Left hindlimb (tissue), 1 donor: ENCODE results near the gene DEFB110.

Experiments
- DNase-seq: peaks from one replicate; pipeline ENCODE4 v3.0.0-alpha.2; 2018

Gene DEFB110

DNA sequence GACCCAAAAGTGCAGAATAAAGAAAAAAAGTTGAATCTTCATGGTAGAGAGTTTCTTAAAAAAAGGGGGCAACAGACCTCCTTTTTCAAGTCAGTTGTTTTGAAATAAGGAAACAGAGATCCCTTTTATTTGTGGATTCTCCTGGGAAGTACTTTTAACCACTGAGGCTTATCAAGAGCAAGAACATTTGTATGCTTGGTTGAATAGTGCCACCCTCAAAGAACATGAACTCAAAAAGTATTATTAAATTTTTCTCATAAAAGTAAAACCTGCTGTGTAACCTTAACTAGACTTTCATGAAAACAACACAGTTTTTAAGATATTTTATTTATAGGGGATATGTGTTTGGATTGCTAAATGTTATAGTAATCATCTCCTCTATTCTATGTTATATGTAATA lies at the start of gene DEFB110:
Gene DEFB110 (minus strand): TSS at position 101 of the 400 bp plus-strand sequence. CDS start 59 bp downstream, at position 42.
- DNase-seq = no peak

DNA sequence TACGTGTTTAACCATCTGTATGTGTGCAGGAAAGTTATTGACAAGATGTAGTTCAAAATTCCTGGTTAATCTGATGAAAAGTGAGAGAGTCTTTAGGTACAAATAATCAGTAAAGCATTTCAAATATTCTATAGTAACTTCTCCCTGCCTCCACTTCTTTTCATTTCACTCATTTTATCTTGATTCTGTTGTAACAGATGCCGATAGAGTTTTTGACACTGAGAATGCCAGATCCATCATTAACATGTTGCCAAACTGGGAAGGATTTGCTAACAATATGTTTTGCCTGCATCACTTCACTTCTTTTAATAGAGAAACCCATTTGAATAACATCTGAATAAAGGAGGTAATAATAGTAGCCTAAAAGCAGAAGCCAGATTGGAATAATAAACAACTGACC lies 48.3 kb upstream of the DEFB110 start:
- DNase-seq = no peak

DNA sequence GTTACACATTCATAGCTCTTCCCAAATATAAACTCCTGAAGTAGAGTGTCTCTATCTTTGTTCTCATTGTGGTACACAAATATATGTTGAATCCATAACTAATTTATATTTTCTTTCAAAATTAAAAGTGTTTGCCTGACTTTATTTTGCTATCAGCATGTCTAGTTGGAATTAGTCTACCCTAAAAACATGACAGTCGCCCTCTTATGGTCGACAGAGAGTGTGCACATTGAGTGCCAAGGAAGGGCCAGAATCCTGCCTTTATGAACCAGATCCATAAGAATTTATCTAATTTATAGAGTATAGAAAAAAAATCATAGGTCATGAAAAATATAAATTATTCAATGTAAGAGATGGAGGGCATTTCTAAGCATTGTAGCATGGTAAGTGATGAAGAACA lies 40.3 kb upstream of the DEFB110 start:
- no peak for DNase-seq

DNA sequence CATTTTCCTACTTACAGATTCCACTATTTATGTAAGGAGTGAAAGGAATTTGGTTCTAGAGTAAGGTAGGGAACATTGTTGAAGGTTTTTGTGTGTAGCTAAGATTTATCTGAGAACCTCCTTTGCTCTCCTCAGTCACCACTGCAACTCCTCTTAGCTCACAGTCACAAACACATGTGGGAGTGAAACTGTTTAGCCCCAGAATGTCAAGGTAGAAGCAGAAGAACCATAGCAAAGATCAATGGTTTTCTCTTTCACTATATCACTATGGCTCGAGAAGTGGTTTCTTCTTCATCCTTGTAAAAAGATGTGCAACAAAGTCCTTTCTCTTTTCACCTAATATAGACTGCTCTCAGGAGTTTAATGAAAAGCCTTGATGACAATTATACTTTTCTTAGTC lies 34.4 kb upstream of the DEFB110 start:
- no peak for DNase-seq

DNA sequence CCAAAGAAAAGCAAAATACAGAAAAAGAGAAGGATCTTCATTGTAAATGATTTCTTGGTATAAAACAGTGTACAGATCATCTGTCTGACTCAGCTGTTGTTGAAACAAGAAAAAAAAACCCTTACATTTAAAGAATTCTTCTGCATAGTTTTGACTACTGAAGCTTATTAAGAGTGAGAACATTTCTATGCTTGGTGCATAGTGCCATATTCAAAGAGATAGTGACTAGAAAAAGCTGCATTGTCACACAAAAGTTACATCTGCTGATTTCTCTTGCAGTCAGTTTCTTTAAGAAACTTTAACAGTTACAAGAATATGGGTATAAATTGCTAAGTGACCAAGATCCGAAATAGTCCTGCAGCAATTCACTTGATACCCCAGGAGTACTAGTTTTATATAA lies 28.0 kb upstream of the DEFB110 start, which contains the start of gene DEFB112:
Gene DEFB112 (minus strand): TSS at position 101 of the 400 bp plus-strand sequence. CDS start 60 bp downstream, at position 41.
- DNase-seq = no peak

DNA sequence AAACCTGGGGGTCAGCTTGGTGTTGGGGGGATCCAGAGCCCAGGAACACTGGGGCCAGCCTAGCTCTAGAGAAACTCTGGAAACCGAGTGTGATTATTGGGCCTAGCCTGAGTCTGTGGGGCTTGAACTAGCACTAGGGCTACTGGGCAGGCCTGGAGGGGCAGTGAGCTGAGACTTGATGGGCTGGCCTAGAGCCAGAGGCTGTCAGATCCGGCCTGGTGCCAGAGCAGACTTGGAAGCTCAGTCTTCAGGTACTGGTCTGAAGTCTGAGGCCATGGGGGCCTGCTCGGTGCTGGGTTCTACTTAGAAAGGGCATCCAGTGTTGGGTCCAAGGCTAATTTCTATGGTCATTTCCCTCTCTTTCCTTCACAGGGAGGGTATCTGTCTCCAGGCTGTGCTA lies 25.2 kb upstream of the DEFB110 start:
- no peak for DNase-seq

DNA sequence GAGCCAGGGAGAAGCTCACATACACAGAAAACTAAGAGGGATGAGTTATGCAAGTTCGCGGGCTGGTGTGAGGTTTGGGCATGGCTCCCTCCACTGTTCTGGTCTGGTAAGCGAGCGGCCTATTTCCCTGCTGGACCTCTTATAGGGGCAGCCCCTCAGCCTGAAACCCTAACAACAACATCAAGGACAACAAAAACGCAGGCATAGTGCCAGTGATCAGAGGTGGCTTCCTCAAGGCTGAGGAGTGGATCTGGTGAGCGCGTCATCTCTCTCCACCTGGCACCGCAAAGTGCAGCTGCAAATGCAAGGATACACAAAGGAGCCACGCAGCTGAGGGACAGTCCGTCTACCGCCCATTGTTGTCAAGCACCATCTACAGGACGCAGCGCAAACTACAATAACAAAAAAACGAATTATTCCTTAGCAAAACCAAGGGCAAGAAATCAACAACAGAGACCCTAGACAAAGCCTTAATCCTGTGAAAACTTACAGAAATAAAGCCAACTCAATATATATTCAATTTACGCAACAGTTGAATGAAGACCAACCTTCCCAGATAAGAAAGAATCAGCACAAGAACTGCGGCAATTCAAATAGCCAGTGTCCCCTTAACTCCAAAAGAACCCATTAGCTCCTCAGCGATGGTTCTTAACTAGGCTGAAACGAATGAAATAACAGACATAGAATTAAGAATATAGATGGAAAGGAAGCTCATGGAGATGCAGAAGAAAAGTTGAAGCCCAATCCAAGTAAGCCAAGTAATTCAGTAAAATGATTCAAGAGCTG lies 9.2 kb upstream of the DEFB110 start:
- DNase-seq = no peak

DNA sequence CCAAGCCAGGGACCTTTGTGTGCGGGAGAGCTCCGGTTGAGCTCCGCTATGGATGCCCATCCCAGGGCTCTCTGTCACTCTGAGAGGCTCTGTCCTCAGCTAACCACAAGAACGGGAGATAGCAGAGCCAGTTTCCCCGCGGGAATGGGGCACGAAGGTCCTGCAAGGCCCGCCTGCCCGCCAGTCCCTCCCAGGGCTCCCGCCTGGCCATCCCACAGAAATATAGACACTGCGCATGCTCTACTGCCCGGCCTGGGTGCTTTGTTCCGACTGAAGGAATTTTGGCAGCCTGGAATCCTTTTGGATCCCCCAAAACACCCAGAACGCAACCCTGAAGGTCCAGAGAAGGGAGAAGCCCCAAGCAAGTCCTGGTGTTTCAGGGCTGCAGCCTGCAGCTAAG lies 8.6 kb upstream of the DEFB110 start:
- DNase-seq = no peak

DNA sequence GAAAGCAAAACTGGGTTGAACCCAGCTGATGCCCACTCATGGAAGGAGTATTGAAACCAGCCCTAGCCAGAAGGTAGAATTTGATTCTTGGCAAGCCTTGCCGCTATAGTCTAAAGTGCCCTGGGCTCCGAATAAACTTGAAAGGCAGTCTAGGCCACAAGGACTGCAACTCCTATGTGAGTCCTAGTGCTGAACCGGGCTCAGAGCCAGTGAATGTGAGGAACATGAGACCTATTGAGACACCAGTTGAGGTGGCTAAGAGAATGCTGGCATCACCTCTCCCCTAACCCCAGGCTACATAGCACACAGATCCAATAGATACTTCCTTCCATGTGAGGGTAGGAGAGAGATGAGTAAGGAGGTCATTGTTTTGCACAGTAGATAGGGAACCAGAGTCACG lies 3.5 kb upstream of the DEFB110 start:
- no peak for DNase-seq

DNA sequence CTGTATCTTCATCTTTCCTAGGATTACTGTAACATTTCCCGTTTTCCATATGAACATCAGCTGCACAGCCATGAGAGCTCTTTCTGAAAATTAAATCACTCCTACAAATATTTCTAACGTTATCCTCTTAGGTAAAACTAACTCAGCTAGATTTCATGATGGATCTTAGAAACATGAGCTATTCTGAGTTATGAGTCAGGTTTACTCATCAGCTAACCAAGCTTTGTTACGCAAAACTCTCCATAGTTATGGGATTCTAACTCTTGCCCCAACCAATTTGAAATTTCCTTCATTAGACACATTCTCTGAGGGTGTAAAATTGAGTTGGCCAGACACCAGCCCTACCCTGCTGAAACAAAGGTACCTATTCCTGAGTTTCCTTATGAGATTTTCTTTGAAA lies 14.0 kb downstream of the DEFB110 start:
- no peak for DNase-seq

DNA sequence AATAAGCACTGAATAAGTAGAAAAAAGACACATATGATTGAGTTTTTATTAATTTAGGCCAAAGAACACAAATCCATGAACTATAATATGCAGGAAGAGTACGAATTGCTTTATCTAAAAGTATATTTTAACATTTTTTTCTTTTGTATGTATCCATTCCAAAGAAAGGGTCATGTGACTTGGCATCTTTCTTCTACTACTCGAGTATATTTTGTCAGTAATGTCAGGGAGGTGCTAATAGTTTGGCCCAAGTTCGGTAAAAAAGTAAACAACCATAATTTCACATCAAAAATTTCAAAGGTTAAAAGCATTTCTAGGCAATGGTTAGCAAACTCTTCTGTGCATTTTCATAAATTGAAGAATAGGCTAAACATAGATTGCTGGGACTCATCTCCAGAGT lies 18.7 kb downstream of the DEFB110 start:
- DNase-seq = no peak

DNA sequence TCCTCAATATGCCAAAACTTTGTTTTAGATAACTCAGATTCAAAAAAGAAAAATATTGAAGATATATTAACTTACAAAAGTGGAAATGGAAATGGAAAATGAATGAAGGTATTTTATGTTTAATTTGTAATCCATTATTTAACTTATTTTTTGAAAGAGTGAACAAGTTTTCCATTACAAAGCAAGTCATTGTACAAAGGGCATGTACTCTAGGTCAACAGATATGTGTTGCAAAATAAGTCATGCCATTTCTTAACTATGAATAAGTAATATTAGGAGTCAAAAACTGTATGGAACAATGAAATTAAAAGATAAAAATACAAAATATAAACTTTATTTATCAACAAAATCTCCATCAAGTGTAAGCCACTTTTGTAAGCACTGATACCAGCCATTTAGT lies 26.5 kb downstream of the DEFB110 start:
- DNase-seq = no peak

DNA sequence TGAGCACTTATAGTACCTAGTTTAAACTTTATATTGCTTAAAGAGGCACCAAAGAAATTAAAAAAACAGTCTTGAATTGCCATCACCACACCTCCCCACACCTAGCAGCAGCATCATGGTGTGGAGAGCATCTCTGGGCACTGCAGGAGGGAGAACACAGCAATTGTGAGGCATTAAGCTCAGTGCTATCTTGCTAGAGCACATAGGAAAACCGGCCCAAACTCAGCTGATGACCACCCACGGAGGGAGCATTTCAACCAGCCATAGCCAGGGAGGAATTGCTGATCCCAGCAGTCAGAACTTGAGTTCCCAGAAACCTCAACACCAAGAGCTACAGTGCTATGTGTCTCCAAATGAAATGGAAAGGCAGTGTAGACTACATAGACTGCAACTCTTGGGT lies 32.9 kb downstream of the DEFB110 start:
- DNase-seq = no peak

DNA sequence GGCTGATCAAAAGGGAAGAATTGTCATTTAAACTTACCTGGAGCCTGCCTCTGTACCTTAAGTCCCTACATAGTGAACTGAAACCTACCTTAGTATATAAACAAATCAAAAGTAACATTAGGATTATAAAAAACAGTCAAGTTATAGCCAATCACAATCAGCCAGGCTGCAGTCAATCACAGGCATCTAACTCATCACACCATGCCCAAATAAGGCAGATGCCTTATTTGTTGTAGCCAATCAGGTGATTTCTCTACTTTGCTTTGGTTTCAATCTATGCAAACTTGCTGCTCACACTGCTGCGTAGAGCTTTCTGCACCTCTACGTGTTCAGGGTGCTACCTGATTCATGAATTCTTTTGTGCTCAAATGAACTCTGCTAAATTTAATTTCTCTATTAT lies 34.0 kb downstream of the DEFB110 start:
- no peak for DNase-seq

DNA sequence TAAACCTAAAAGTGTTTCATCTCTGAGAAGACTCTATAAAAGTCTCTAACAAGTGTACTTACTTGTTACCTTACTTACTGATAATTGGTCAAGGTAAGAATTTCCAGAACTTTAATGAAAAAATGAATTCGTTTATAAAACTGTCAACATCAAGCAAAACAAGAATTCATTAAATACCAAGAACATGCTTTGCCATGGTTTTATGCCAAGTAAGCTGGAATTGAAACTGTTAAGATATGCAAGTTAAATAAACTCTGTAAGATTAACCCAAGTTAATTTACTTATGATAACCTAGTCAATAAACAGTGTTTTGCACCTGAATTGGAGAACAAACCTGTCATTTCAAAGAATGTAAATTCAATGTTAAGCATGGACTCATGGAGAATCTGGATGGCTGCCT lies 35.2 kb downstream of the DEFB110 start:
- no peak for DNase-seq

DNA sequence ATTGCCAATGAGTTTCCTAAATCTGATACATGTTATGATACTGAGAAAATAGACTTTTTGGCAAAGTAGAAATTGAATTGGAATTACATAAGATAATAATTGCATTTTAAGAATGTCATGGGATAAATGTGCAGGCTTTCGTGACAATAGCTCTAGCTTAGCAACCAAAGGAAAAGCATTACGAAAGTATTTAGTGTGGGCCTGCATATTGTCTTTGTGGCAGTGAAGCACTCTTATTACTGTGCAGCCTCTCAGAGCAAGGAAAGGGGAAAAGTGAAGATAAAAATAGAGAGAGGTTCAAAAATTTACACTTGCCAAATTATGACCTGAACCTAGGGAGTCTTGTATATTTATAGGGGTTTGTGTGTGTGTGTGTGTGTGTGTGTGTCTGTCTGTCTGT lies 39.7 kb downstream of the DEFB110 start:
- no peak for DNase-seq

DNA sequence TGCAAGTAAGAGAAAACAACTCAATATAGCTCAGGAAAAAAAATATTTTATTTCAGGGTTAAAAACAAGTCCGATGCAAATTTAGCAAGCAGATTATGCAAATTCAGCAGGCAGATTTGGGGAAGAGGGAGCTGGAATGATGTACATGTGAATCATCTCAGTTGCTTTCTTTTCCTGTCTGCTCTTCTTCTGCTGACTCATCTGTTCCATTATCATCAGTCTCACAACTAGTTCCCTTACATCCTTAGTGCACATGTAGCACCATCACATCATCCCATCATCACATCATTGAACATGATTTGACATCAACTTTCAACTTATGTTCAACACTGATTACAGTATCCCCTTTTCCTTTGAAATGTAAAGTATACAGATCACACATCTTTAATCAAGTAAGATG lies 40.9 kb downstream of the DEFB110 start:
- DNase-seq = no peak

DNA sequence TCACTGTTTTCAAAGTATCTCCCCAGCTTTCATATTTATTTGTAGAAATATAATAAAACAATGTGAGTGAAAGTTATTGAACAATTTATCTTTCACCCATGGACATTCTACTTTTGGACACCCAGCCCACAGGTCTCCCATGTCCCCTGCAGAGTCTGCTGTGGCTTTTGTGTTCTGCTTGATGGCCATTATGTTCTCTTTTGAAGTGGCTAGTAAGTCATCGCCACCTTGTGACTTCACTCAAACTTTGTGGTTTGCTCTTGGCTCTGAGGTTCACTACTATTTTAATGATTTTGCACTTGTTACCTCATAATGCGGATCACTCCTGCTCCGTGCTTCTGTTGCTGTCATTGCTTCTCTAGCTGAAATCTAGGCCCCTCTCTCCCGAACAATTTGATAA lies 42.2 kb downstream of the DEFB110 start:
- no peak for DNase-seq

DNA sequence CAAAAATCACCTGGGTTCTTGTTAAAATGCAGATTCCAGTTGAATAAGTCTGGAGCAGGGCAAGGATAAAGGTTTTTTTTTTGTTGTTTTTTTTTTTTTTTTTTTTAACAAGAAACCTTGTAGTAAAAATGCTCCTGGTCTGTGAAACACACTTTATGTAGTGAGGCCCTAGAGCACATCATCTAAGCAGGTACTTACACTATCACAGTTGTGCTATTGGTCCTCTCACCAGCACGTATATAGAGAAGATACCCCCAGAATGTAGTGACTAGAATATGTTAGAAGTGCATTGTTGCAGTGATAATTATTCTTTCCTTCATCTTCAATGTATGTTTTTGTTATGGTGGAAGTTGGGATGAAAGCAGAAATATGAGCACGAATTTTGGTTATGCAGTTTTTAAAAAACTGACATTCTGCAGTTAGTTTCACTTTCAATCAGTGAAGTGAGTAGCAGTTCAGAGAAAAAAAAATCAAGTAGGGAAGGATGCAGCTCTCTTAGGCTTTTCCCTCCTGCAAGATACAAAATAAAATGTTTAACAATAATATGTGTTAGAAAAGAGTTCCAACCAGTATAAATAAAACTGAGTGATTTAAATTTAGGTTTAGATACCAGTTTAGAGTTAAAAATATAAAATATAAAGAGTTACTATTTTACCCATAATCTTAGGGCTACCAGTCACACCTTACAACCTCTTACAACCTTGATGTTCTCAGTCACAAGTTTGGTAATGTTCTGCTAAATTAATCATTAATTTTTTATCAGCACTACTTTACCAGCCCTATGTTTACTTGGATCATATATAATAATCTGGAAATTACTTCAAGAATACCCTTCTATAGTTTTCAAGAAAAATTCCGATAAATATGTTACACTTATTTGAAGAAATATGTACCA lies 43.2 kb downstream of the DEFB110 start:
- no peak for DNase-seq

DNA sequence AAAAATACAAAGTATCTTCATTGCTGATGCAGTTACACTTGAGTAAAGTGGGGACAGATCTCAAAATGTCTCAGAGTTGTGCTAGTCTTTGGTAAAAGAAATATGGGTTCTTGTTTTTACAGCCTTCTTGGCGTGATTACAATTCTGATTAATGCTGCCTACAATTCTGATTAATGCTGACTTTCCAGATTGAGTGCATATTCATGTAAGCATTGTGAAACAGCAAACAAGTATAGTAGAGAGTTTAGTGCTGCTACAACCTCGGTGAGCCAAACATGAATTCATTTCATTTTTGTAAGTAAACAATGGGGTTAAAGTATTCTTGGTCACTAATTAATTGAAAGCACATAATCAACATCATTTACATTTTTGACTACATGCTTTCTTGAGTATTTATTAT lies 52.2 kb downstream of the DEFB110 start, which contains the start of gene DEFB113:
Gene DEFB113 (minus strand): TSS at position 21 of the 400 bp plus-strand sequence. CDS start 0 bp downstream, at position 21.
- DNase-seq = no peak
